ENCODE data around the gene ZCCHC8.
"Not testable (repeated sequence)": the region's sequence is repeated elsewhere in the genome, so short reads cannot be mapped to it uniquely, and the experiment has no call there.

Gene ZCCHC8

GRCh38 chr12:122516544-122517361 lies 16.0 kb upstream of the ZCCHC8 start:
- no peak for DNase-seq (ENCODE audit: low read depth in 1 of 2, low spot score in 1 of 2)
- no peak for TF ChIP-seq GABPA (IDR thresholded peaks at IDR 0.05; ENCODE audit: low read depth)
- TF ChIP-seq POLR2AphosphoS5 (IDR thresholded peaks at IDR 0.05; ENCODE audit: low read depth), result no peak
- TF ChIP-seq CTCF (IDR thresholded peaks at IDR 0.05; ENCODE audit: insufficient read depth, low read length), result no peak
- no peak for TF ChIP-seq SPI1 (IDR thresholded peaks at IDR 0.05; ENCODE audit: borderline replicate concordance, low read depth)
- no peak for TF ChIP-seq REST (IDR thresholded peaks at IDR 0.05; ENCODE audit: insufficient replicate concordance, low read depth)
- Histone ChIP-seq H3K27me3 (ENCODE audit: insufficient read depth, poor library complexity, severe bottlenecking) (no peaks in the 10 kb centered on the region), H3K4me3 (replicated peaks; ENCODE audit: insufficient read depth, low read length) (no peak overlapping the region), H3K27ac (replicated peaks) (no peak overlapping the region)

- H3K27ac ChIP-seq (replicated peaks), result no peak overlapping the region
- no peak overlapping the region for H3K4me3 ChIP-seq (replicated peaks; ENCODE audit: insufficient read depth, low read length)
- TF ChIP-seq SPI1 (IDR thresholded peaks at IDR 0.05; ENCODE audit: borderline replicate concordance, low read depth) (no peak), POLR2AphosphoS5 (IDR thresholded peaks at IDR 0.05; ENCODE audit: low read depth) (no peak), CTCF (IDR thresholded peaks at IDR 0.05; ENCODE audit: insufficient read depth, low read length) (no peak), REST (IDR thresholded peaks at IDR 0.05; ENCODE audit: insufficient replicate concordance, low read depth) (no peak), GABPA (IDR thresholded peaks at IDR 0.05; ENCODE audit: low read depth) (no peak)
- DNase-seq (ENCODE audit: low read depth in 1 of 2, low spot score in 1 of 2), result no peak
- no peaks in the 10 kb centered on the region for H3K27me3 ChIP-seq (ENCODE audit: insufficient read depth, poor library complexity, severe bottlenecking)
Observed at GRCh38 chr12:122515275-122515674, 14.5 kb upstream of the ZCCHC8 start.

GRCh38 chr12:122513660-122514059 lies 12.9 kb upstream of the ZCCHC8 start:
- no peak overlapping the region for H3K4me3 ChIP-seq (replicated peaks; ENCODE audit: insufficient read depth, low read length)
- TF ChIP-seq CTCF (IDR thresholded peaks at IDR 0.05; ENCODE audit: insufficient read depth, low read length) (no peak), REST (IDR thresholded peaks at IDR 0.05; ENCODE audit: insufficient replicate concordance, low read depth) (no peak), POLR2AphosphoS5 (IDR thresholded peaks at IDR 0.05; ENCODE audit: low read depth) (no peak), GABPA (IDR thresholded peaks at IDR 0.05; ENCODE audit: low read depth) (no peak)
- no peak for DNase-seq (ENCODE audit: low read depth in 1 of 2, low spot score in 1 of 2)
- H3K27me3 ChIP-seq (ENCODE audit: insufficient read depth, poor library complexity, severe bottlenecking), result no peaks in the 10 kb centered on the region
- no peak overlapping the region for H3K27ac ChIP-seq (replicated peaks)

GRCh38 chr12:122513028-122513427 lies 12.3 kb upstream of the ZCCHC8 start:
- H3K27me3 ChIP-seq (ENCODE audit: insufficient read depth, poor library complexity, severe bottlenecking), result not testable (repeated sequence)

More at GRCh38 chr12:122513028-122513427, 12.3 kb upstream of the ZCCHC8 start:
- not testable (repeated sequence) for H3K27ac ChIP-seq (replicated peaks); DNase-seq (ENCODE audit: low read depth in 1 of 2, low spot score in 1 of 2); H3K4me3 ChIP-seq (replicated peaks; ENCODE audit: insufficient read depth, low read length)
